ENCODE data around the gene PLXNB1. TPM values are rescaled to one million over a fixed set of nuclear protein-coding genes. Genes with fewer than 3 reads are reported as not detected.

The PLXNB1 gene
- total RNA-seq, 1 donor from 2014 or later = 121 TPM

DNA sequence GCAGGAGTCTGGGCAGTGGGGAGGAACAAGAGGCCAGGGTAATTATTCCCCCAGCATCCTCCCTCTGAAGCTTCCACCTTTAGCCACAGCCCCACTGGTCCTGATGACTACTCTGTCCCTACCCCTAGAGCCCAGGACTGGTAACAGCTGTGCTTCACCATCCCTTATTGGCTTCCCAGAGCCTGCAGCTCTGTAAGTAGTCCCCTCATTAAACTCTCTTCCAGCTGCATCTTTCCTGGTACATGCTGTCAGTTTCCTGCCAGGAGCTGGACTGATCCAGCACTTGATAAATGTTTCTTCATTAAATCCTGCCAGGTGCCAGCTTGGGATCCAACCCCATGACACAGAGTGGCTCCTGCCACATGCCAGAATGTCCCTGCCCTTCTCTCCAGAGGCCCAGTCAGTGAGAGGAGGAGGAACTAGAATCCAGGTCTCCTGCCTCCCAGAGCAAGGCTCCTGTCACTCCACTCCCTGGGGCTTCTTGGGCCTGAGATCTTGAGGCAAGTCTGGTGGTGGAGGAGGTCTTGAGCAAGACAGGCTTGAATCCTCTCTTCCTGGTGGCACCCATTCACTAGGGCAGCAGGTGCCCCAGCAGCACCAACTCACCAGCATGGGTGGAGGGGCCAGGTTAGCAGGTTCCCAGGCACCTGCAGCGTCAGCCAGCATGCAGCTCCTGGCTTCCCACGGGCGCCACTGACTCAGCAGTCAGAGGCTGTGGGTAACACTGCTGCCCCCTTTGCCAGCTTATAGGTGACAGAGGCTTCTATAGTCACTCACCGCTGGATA, 30.3 kb downstream of the PLXNB1 start:
- DNase-seq (ENCODE audit: low spot score) (no peak), ATAC-seq (no peak)
- intact Hi-C loops (cut with DNase I) = loop anchor here (5.0 to 10.0 kb wide), 2 partner anchors 38 to 155 kb away; partner anchors contain the start of gene PFKFB4

- intact Hi-C loops (cut with DNase I) = loop anchor here (5.0 to 10.0 kb wide), 2 partner anchors 38 to 156 kb away; partner anchors contain the start of gene PFKFB4
- ATAC-seq (no peak), DNase-seq (ENCODE audit: low spot score) (no peak)
Observed at GRCh38 chr3:48398701-48399386, 31.0 kb downstream of the PLXNB1 start.

DNA sequence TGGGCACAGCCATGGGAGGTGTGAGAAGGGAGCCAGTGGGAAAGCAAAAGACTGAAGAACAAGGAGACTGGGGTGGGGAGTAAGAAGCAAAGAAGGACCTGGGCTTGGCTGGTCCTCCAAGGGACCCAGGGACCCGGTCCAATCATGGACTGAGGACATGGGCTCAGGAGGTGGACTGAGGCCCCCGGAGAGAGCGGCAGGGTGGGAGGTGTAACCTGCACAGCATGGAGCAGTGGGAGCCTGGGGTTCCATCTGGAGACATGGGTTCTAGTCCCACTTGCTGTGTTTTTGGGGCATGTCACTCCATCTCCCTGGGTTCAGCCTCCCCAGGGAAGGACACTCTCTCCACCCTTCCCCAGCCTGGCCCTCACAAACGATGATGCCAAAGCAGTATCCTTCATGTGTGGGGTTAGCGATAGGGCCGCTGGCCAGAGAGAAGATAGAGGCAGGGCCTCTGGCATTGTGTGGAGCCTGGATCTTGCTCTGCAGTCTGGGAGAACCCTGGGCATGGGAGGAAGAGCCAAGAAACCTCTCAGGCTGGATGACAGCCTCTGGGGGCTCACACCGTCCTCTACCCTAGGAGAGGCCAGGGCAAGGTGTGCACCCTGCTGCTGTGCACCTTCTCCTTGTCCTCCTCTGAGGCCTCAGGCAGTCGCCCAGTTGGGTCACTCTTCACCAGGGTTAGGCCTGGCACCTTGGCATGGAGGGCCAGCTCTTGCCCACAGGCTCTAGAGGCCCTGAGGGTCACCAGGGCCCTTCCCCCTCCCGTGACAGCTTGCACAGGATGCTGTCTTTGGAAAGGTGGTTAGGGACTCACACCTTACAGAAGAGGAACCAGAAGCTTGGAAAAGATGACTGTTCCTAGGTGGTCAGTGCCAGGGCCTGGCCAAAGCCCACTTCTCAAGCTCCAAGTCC, 31.9 kb downstream of the PLXNB1 start:
- intact Hi-C loops (cut with DNase I) = loop anchor here (5.0 to 10.0 kb wide), 2 partner anchors 39 to 157 kb away; partner anchors contain the start of gene PFKFB4
- DNase-seq (ENCODE audit: low spot score) = no peak
- no peak for ATAC-seq

DNA sequence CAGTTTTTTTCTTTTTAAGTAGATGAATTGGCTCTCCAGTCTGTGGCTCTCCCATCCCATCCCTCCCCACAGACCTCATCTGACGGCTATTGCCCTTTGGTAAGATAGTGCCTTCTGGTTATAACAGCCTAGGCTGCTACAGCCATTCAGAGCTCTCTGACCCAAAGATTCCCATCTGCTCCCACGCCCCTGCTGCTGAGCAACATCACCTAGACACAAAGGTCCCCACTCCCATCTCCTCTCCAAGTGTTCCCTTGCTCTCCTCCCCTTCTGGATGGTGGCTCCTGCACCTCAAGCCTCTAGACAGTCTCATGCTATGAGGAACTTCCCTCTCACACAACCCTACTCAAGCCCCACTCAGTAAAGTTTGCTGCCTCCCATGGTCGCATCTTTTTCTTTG, 34.2 kb downstream of the PLXNB1 start:
- DNase-seq (ENCODE audit: low spot score) = no peak
- no peak for ATAC-seq
- intact Hi-C loops (cut with DNase I) = loop anchor here (5.0 to 10.0 kb wide), 2 partner anchors 42 to 159 kb away; partner anchors contain the start of gene PFKFB4

DNA sequence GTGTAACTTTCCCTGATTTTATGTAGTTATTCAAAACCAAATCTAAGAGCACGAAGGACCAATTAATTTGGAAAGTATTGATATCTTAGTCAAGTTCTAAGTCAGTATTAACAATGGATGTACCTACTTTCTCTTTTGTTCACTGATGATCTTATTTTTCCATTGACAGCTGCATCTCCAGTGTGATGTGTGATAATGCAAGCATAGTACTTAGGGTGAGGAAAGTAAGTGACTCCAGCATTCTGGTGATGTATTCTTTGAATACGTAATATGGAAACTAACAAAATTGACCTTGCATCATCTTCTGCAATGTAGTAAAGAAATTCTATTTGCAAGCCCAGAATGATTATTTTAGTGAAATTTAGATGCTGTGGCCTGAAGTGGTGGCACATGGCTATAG, 35.5 kb downstream of the PLXNB1 start:
- intact Hi-C loops (cut with DNase I) = loop anchor here (10.0 kb wide), 1 partner anchor 160 kb away; the partner anchor contains the start of gene PFKFB4

DNA sequence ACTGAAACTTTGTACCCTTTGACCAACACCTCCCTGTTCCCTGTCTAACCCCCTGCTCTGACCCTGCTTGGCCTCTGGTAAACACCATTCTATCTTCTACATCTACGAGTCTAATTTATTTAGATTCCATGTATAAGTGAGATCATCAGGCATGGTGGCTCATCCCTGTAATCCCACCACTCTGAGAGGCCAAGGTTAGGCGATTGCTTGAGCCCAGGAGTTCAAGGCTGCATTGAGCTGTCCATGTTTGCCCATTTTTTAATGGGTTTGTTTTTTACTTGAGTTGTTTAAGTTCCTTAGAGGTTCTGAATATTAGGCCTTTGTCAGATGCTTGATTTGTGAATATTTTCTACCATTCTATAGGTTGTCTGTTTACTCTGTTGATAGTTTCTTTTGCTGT, 40.9 kb downstream of the PLXNB1 start:
- DNase-seq (ENCODE audit: low spot score) = no peak
- no peak for ATAC-seq
- intact Hi-C loops (cut with DNase I) = no loop called here

More for the DNA sequence above, 35.5 kb downstream of the PLXNB1 start:
- DNase-seq (ENCODE audit: low spot score) (no peak), ATAC-seq (no peak)

DNA sequence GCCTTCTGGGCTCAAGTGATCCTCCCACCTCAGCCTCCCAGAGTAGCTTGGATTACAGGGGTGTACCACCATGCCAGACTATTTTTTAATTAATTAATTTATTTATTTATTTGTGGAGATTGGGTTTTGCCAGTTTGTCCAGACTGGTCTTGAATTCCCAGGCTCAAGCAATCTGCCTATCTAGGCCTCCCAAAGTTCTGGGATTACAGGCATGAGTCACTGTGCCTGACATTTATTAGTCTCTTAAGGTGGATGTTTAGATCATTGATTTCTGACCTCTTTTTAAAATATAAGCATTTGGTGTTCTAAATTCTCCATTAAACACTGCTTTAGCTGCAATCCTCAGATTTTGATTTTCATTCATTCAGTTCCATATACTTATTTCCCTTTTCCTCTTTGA, 42.3 kb downstream of the PLXNB1 start:
- intact Hi-C loops (cut with DNase I) = no loop called here
- no peak for DNase-seq (ENCODE audit: low spot score)
- ATAC-seq = no peak

DNA sequence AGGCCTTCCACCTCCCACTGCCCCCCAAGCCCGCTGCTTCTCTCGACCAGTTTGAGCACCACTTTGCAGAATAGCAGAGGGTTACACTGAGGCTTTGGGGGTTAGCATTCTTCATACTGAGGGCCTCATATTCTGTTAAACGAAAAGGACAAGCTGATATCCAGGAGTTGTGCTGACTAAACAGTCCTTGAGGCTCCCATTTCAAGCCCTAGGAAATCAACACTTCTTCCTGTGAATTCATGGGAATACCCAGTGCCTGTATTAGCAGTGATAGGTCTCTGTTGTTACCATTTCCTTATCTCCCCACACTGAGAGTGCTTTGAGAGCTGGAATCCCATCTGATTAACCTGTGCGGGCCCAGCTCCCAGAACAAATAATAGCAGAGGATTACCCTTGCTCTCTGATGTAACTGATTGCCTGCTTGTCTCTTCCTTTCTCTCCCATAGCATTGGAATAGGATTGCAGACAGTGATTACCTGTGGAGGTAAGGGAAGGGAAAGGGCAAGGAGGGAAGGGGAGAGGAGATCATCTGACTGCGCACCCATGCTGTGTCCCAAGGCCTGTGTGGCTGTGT, 56.9 kb downstream of the PLXNB1 start:
- no peak for ATAC-seq
- intact Hi-C loops (cut with DNase I) = no loop called here

DNA sequence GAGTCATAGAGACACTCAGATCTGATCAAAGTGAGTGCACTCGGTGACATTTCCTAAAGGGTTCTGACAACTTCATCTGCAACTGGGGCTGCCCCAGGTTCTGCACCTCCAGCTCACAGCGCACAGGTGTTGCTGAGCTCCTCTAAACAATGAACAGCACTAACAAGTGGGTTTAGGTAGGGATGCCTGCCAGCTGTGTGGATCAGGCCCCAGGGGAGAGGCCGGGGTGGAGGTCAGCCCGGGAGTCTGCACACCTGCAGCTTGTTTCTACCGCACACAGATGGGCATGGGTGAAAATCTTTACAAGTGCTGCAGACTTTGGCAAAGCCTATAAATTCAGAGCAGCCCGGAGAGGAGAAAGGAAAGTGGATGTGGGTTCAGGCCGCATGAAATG, 57.5 kb downstream of the PLXNB1 start:
- no peak for ATAC-seq
- intact Hi-C loops (cut with DNase I) = no loop called here
- no peak for DNase-seq (ENCODE audit: low spot score)

More for the DNA sequence above, 56.9 kb downstream of the PLXNB1 start:
- DNase-seq (ENCODE audit: low spot score) = no peak

DNA sequence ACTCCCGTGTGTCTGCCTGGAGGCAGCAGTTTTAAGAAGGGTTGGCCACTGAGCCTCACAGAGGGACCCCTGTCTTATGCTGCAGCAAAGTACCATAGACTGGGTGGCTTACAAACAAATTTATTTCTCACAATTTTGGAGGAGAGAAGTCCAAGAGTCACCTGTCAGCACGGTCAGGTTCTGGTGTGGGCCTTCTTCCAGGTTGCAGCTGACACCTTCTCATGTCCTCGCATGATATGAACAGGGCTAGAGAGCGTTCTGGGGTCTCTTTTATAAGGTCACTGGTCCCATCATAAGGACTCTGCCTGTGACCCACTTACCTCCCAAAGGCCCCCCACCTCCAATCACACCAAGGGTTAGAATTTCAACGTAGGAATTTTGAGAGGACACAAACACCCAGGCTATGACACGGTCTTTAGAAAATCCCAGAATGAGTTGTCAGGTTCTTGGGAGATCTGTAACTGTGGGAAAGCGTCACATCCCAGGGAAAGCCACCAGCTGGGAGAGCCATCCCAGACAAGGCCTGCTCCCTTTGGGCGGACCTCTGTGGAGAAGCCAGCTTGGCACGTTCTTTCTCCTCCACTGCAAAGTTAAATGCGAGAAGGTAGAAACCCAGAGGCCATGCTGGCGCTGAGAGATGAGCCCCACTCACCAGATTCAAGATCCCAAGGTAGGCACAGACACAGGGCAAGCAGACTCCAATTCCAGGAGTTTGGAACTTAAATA, 58.1 kb downstream of the PLXNB1 start, which contains the start of gene FBXW12:
Gene FBXW12, plus strand, starts transcription at position 569 of the 726 bp plus-strand sequence. CDS start 549 bp downstream, outside the sequence.
- no peak for DNase-seq (ENCODE audit: low spot score)
- no peak for ATAC-seq
- intact Hi-C loops (cut with DNase I) = no loop called here

DNA sequence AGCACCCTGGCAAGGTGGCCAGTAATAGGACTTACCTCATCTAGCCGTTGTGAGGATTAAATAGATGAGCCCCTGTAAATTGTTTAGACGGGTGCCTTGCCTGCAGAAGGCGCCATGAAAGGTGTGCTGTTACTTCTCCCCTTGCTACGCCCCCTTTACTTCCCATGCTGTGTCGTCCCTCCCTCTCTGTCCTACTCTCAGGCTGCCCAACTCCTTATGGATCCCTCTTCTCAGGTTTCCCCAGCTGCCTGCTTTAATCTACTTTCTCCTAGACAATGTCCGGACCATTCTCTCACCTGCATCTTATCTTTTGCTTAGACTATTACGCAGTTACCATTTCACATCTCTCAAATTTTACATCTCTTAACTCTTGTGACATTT, 59.6 kb downstream of the PLXNB1 start:
- ATAC-seq (no peak), DNase-seq (ENCODE audit: low spot score) (no peak)
- intact Hi-C loops (cut with DNase I) = no loop called here

- intact Hi-C loops (cut with DNase I) = no loop called here
- ATAC-seq = no peak
- no peak for DNase-seq (ENCODE audit: low spot score)
Observed at GRCh38 chr3:48369693-48370332, 60.1 kb downstream of the PLXNB1 start.

DNA sequence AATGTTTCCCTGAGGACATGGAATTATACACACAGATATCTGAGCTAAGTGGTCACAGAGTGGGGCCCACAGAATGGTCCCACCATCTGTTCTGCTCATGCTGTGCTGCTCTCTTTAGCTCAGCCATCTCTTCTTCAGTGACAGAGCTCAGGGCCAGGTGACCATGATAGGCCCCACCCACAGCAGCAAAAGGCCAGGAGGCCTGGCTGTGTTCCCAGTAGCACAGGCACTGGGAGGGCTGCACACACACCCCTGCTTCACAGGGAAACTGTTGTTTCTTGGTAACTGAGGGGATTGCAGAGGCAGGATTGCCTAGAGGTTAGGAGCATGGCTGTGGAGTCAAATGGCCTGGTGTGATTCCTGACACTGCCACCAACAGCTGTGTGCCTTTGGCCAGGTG, 62.7 kb downstream of the PLXNB1 start:
- DNase-seq (ENCODE audit: low spot score) (no peak), ATAC-seq (no peak)
- intact Hi-C loops (cut with DNase I) = no loop called here

GRCh38 chr3:48364840-48365239, 65.0 kb downstream of the PLXNB1 start:
- ATAC-seq (no peak), DNase-seq (ENCODE audit: low spot score) (no peak)
- intact Hi-C loops (cut with DNase I) = loop anchor here (5.0 kb wide), 1 partner anchor 707 kb away; no protein-coding TSS in a partner anchor

GRCh38 chr3:48361928-48362327, 68.0 kb downstream of the PLXNB1 start:
- intact Hi-C loops (cut with DNase I) = loop anchor here (5.0 kb wide), 1 partner anchor 710 kb away; no protein-coding TSS in a partner anchor
- DNase-seq (ENCODE audit: low spot score) = no peak
- no peak for ATAC-seq

GRCh38 chr3:48356419-48356818, 73.5 kb downstream of the PLXNB1 start:
- ATAC-seq (no peak), DNase-seq (ENCODE audit: low spot score) (no peak)
- intact Hi-C loops (cut with DNase I) = no loop called here

- no peak for DNase-seq (ENCODE audit: low spot score)
- ATAC-seq = no peak
- intact Hi-C loops (cut with DNase I) = no loop called here
Observed at GRCh38 chr3:48353987-48354386, 75.9 kb downstream of the PLXNB1 start.

All from sciatic nerve (tissue), 2 donors.